SU-DHL-6 (cell line): ENCODE data around the gene DKKL1.

Experiments
- EZH2phosphoT487 ChIP-seq: fragments of 200-600 bp; sonication (generic), shearing (Covaris generic); conservative IDR thresholded peaks from 2 replicates; pipeline ENCODE4 v1.6.1; 2018; ENCODE audit warnings: mild to moderate bottlenecking, antibody characterized with exemption, low read length, moderate library complexity, mixed read lengths
- TF ChIP-seq, protein P1 (sequence below): fragments of 200-600 bp; sonication (generic); IDR thresholded peaks from one replicate; pipeline ENCODE4 v1.5.1; 2017; ENCODE audit warnings: antibody characterized with exemption, mild to moderate bottlenecking, low read length, moderate library complexity; ENCODE audit not compliant: insufficient read depth, poor library complexity, severe bottlenecking

DNA sequence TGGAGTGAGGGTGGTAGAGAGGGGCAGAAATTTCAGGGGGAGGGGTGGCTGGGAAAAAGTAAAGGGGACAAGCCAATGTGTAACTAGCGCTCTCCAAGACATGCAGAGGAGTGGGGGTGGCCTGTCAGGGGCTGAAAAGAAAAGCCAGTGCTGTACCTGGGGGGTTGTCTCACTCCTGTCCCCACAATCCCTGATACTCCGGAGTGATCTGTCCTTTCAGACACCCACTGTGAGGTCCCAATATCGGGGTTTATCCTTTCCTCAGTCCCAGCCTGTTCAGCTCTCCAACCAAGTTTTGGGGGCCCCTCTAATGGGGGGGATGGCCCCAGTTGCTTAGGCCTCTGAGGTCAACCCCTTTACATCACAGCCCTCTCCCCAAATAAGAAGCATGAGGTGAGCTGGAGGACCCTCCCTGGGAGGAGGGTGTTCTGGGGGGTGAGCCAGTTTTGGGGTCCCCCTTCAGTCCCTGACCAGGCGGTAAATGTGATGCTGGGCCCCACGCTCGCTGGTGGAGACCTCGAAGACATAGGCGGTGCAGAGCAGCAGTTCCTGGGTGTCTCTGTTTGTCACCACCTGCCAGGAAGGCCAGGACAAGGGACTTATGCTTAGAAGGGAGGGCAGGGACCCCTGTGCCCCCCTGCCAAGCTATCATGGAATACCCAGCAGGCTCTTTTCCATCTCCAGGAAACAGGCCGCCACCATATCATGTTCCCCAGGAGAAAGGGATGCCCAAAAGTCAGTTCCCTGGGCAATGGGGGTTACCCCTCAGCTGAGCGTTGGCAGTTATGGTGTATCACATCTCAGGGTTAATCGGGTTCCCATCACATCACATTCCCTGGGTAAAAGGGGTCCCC lies 22.6 kb upstream of the DKKL1 start:
- TF ChIP-seq EZH2phosphoT487 = no peak
- TF ChIP-seq, protein P1, sequence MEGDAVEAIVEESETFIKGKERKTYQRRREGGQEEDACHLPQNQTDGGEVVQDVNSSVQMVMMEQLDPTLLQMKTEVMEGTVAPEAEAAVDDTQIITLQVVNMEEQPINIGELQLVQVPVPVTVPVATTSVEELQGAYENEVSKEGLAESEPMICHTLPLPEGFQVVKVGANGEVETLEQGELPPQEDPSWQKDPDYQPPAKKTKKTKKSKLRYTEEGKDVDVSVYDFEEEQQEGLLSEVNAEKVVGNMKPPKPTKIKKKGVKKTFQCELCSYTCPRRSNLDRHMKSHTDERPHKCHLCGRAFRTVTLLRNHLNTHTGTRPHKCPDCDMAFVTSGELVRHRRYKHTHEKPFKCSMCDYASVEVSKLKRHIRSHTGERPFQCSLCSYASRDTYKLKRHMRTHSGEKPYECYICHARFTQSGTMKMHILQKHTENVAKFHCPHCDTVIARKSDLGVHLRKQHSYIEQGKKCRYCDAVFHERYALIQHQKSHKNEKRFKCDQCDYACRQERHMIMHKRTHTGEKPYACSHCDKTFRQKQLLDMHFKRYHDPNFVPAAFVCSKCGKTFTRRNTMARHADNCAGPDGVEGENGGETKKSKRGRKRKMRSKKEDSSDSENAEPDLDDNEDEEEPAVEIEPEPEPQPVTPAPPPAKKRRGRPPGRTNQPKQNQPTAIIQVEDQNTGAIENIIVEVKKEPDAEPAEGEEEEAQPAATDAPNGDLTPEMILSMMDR = no peak
